Ovary (tissue), 3 donors: Measurements from ENCODE around the gene SUMF1.

Source experiments
- EP300 ChIP-seq: sonication (generic); formaldehyde crosslinking; IDR thresholded peaks from one replicate; pipeline ENCODE4 v1.6.1; 2017; ENCODE audit warnings: antibody characterized with exemption
- POLR2A ChIP-seq: fragments of 450-650 bp; IDR thresholded peaks from one replicate; pipeline ENCODE4 v1.6.1; 2017; ENCODE audit warnings: antibody characterized with exemption, mild to moderate bottlenecking, moderate library complexity
- TF ChIP-seq, protein P1 (sequence below), 3 donors: fragments of 450-650 bp in 2 of 3; fragments of 200-600 bp in 1 of 3; IDR thresholded peaks; one replicate each; pipeline versions ENCODE4 v1.5.1 to v1.8.0; 2016 to 2022; ENCODE audit warnings: antibody characterized with exemption in 3 of 3, mild to moderate bottlenecking in 1 of 3
- donor health status: DM: no; HTN: no; CAD: no.

DNA sequence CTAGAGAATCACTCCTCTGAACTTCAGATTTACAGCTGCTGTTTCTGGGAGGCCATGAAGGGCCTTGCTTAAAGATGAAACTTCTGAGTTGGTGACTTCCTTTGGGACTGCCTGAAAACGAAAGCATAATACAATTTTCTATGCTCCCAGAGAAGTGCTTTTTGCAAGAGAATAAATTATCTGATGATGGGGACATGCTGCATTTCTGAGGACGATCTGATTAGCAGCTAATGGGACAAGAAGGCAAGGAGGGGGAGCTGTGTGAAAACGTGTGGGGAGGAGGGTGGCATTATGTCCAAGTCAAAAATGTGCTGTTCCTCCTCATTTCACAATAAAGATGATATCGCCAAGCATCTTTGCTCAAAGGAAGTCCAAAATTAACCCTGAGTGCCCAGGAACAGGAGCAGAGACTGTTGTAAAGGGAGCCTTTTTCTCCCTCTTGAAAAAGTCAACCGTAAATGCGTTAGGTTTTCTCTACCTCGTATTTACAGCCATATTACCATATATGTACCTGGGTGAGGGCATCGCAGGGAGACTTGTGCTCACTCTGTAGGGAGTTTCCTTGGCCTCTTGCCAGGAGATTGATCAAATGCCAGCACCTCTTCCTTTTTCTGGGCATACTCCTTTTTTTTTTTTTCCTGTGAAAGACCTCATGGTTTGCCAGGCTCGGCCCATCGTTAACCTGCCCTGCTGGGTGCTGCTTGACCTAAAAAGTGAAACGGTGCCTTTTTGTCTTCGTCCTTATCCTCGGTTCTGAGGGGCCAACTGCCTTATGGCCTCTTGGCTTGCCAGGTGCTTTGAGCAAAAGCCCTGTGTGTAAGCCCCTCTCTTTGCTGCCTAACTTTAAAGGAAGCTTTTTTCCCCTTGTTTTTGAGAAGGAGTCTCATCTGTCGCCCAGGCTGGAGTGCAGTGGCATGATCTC lies 37.5 kb upstream of the SUMF1 start:
- TF ChIP-seq EP300: no peak
- no peak for TF ChIP-seq POLR2A
- TF ChIP-seq, protein P1, sequence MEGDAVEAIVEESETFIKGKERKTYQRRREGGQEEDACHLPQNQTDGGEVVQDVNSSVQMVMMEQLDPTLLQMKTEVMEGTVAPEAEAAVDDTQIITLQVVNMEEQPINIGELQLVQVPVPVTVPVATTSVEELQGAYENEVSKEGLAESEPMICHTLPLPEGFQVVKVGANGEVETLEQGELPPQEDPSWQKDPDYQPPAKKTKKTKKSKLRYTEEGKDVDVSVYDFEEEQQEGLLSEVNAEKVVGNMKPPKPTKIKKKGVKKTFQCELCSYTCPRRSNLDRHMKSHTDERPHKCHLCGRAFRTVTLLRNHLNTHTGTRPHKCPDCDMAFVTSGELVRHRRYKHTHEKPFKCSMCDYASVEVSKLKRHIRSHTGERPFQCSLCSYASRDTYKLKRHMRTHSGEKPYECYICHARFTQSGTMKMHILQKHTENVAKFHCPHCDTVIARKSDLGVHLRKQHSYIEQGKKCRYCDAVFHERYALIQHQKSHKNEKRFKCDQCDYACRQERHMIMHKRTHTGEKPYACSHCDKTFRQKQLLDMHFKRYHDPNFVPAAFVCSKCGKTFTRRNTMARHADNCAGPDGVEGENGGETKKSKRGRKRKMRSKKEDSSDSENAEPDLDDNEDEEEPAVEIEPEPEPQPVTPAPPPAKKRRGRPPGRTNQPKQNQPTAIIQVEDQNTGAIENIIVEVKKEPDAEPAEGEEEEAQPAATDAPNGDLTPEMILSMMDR (IDR thresholded peaks at IDR 0.05): no peak
